HCT116 (cell line): Measurements from ENCODE around the gene P2RY12. TPM values are rescaled to one million over a fixed set of nuclear protein-coding genes. Genes with fewer than 3 reads are reported as not detected.

Experiments
- ATAC-seq: fragments of 200-7000 bp; cut with Tn5 transposase; 2 replicates; pipeline ENCODE4 v1.9.1; 2020; ENCODE audit warnings: mild to moderate bottlenecking, moderate library complexity
- BruUV-seq: library from RNA; stranded (reverse); fragments of 400-500 nt; replicated peaks from 2 replicates; lab custom pipeline; 2021; lab: Mats Ljungman, UMichigan
- CTCF ChIA-PET: fragments of 300-600 bp; sonication (Branson Sonifier 250); formaldehyde crosslinking; loops from one replicate; lab custom pipeline; 2021; ENCODE audit warnings: antibody characterized with exemption; lab: Charles Lee
- POLR2A ChIA-PET: fragments of 300-600, 350-600 bp; sonication (Branson Sonifier 250); formaldehyde crosslinking; loops from one replicate; lab custom pipeline; 2021; ENCODE audit warnings: antibody characterized with exemption; lab: Charles Lee
- RAD21 ChIA-PET, 2 experiments: fragments of 300-600 bp; sonication (Branson Sonifier 250); formaldehyde crosslinking; loops; one replicate each; lab custom pipeline; 2023; ENCODE audit warnings: low total read pairs in 2 of 2; ENCODE audit not compliant: uncharacterized antibody in 2 of 2, unreplicated experiment in 2 of 2, low non-redundant PET in 1 of 2; lab: Charles Lee
- DNase-seq: peaks from one replicate; pipeline ENCODE4 v3.0.0-alpha.2; 2010; ENCODE audit warnings: low read depth, low spot score
- H2AFZ ChIP-seq: fragments of 200-600 bp; shearing (Covaris generic), sonication (generic); 2 replicates; pipeline ENCODE4 v1.6.1; 2017; ENCODE audit warnings: low read depth, mixed run types, mixed read lengths, antibody characterized with exemption, low read length; ENCODE audit not compliant: poor library complexity, severe bottlenecking
- H3K27ac ChIP-seq: 2 replicates; pipeline ENCODE4 v1.5.1; 2012; ENCODE audit warnings: low read depth, low read length
- H3K27me3 ChIP-seq: fragments of 200-600 bp; sonication (generic); 2 replicates; pipeline ENCODE4 v1.6.1; 2016; ENCODE audit warnings: mixed run types, low read length, mixed read lengths; ENCODE audit not compliant: insufficient read depth
- H3K36me3 ChIP-seq, 2 experiments: fragments of 200-500 bp in 1 of 2; fragments of 200-600 bp in 1 of 2; sonication (Bioruptor generic) in 1 of 2; sonication (generic) in 1 of 2; 2 replicates each; pipeline versions ENCODE4 v1.5.1 to v1.6.1; 2014 to 2016; ENCODE audit warnings: low read length in 2 of 2, inconsistent platforms in 1 of 2, mixed read lengths in 1 of 2, mixed run types in 1 of 2; ENCODE audit not compliant: insufficient read depth in 2 of 2, control insufficient read depth in 1 of 2
- H3K4me1 ChIP-seq, 2 experiments: fragments of 200-600 bp in 1 of 2; sonication (generic) in 1 of 2; 2 replicates each; pipeline versions ENCODE4 v1.5.1 to v1.6.1; 2012 to 2017; ENCODE audit warnings: low read length in 2 of 2, inconsistent platforms in 1 of 2, mild to moderate bottlenecking in 1 of 2, mixed read lengths in 1 of 2, mixed run types in 1 of 2, moderate library complexity in 1 of 2; ENCODE audit not compliant: insufficient read depth in 2 of 2, control insufficient read depth in 1 of 2
- H3K4me2 ChIP-seq: fragments of 200-600 bp; sonication (generic); 2 replicates; pipeline ENCODE4 v1.6.1; 2017; ENCODE audit warnings: mixed run types, low read length, mixed read lengths
- H3K4me3 ChIP-seq, 2 experiments: fragments of 200-600 bp in 1 of 2; sonication (generic) in 1 of 2; replicated peaks in 1 of 2; 2 replicates each; pipeline ENCODE4 v1.5.1; 2011 to 2016; ENCODE audit warnings: low read length in 2 of 2, control low read depth in 1 of 2, low read depth in 1 of 2, mild to moderate bottlenecking in 1 of 2, mixed read lengths in 1 of 2, mixed run types in 1 of 2
- H3K79me2 ChIP-seq: fragments of 200-600 bp; sonication (generic); 2 replicates; pipeline ENCODE4 v1.6.1; 2017; ENCODE audit warnings: mild to moderate bottlenecking, mixed run types, low read length, moderate library complexity, mixed read lengths; ENCODE audit not compliant: insufficient read depth
- H3K9ac ChIP-seq: fragments of 200-600 bp; sonication (generic); 2 replicates; pipeline ENCODE4 v1.6.1; 2016; ENCODE audit warnings: low read length, mixed read lengths
- H3K9me2 ChIP-seq: fragments of 200-600 bp; sonication (generic), shearing (Covaris generic); 2 replicates; pipeline ENCODE4 v1.6.1; 2017; ENCODE audit warnings: mixed run types, mild to moderate bottlenecking, moderate library complexity; ENCODE audit not compliant: insufficient read depth
- H3K9me3 ChIP-seq, 2 experiments: fragments of 200-500 bp in 1 of 2; fragments of 200-600 bp in 1 of 2; sonication (Bioruptor generic) in 1 of 2; sonication (generic) in 1 of 2; 2 replicates each; pipeline ENCODE4 v1.6.1; 2014 to 2017; ENCODE audit warnings: low read length in 2 of 2, mixed read lengths in 2 of 2, inconsistent platforms in 1 of 2, low read depth in 1 of 2, mild to moderate bottlenecking in 1 of 2, mixed run types in 1 of 2, moderate library complexity in 1 of 2; ENCODE audit not compliant: control insufficient read depth in 1 of 2, insufficient read depth in 1 of 2
- H4K20me1 ChIP-seq: fragments of 200-600 bp; sonication (generic), shearing (Covaris generic); 2 replicates; pipeline ENCODE4 v1.6.1; 2017; ENCODE audit warnings: mixed run types, mild to moderate bottlenecking, moderate library complexity; ENCODE audit not compliant: insufficient read depth
- CTCF ChIP-seq, 3 experiments: fragments of 200-600 bp in 1 of 3; sonication (generic) in 1 of 3; IDR thresholded peaks in 2 of 3; conservative IDR thresholded peaks in 1 of 3; 2 replicates each; pipeline ENCODE4 v1.5.1; 2012 to 2017; ENCODE audit warnings: low read depth in 2 of 3, low read length in 2 of 3, antibody characterized with exemption in 1 of 3, borderline replicate concordance in 1 of 3, control low read depth in 1 of 3, mild to moderate bottlenecking in 1 of 3, mixed read lengths in 1 of 3, mixed run types in 1 of 3, moderate library complexity in 1 of 3; ENCODE audit not compliant: insufficient read depth in 1 of 3
- EGR1 ChIP-seq: IDR thresholded peaks from 2 replicates; pipeline ENCODE4 v1.6.1; 2012; ENCODE audit warnings: low read depth
- ELF1 ChIP-seq: IDR thresholded peaks from 2 replicates; pipeline ENCODE4 v1.6.1; 2012; ENCODE audit warnings: low read depth, borderline replicate concordance
- FOSL1 ChIP-seq: IDR thresholded peaks from 2 replicates; pipeline ENCODE4 v1.6.1; 2012; ENCODE audit warnings: low read depth
- MAX ChIP-seq: IDR thresholded peaks from 2 replicates; pipeline ENCODE4 v1.6.1; 2012
- POLR2A ChIP-seq: IDR thresholded peaks from 2 replicates; pipeline ENCODE4 v1.7.0; 2011; ENCODE audit warnings: borderline replicate concordance; ENCODE audit not compliant: insufficient read depth, insufficient read length; ENCODE audit errors: extremely low read depth
- POLR2AphosphoS5 ChIP-seq: IDR thresholded peaks from 2 replicates; pipeline ENCODE4 v1.6.1; 2011; ENCODE audit warnings: mild to moderate bottlenecking, low read depth, low read length, moderate library complexity
- SP1 ChIP-seq: IDR thresholded peaks from 2 replicates; pipeline ENCODE4 v1.6.1; 2012; ENCODE audit warnings: low read depth
- YY1 ChIP-seq: IDR thresholded peaks from 2 replicates; pipeline ENCODE4 v1.6.1; 2011; ENCODE audit warnings: low read length, low read depth, moderate library complexity, mild to moderate bottlenecking; ENCODE audit not compliant: insufficient replicate concordance; ENCODE audit errors: extremely low read depth
- ZFX ChIP-seq: fragments of 450-650 bp; IDR thresholded peaks from 2 replicates; pipeline ENCODE4 v1.6.1; 2017
- intact Hi-C: fragments of 100-400 bp; cut with micrococcal nuclease; formaldehyde crosslinking; loops from 2 replicates; pipeline ENCODE4 v1.10.0; 2022
- total RNA-seq: library from RNA; stranded (reverse); gene quantifications from one replicate; pipeline ENCODE4 v1.2.1, GENCODE V29; 2021; ENCODE audit not compliant: unreplicated experiment
- TF ChIP-seq, protein P1 (sequence below): IDR thresholded peaks from 2 replicates; pipeline ENCODE4 v1.6.1; 2011; ENCODE audit warnings: mild to moderate bottlenecking, low read length, moderate library complexity; ENCODE audit not compliant: insufficient replicate concordance; ENCODE audit errors: extremely low read depth
- TF ChIP-seq, protein P2 (sequence below): IDR thresholded peaks from 2 replicates; pipeline ENCODE4 v1.6.1; 2012; ENCODE audit warnings: low read depth

The P2RY12 gene
- total RNA-seq, 1 experiment from 2014 or later = not detected

GRCh38 chr3:151362751-151363174, 21.8 kb downstream of the P2RY12 start:
- DNase-seq (no peak), ATAC-seq (no peak)
- H3K9me2 ChIP-seq = no peaks in the 10 kb centered on the region
- no peak overlapping the region for H3K9ac ChIP-seq
- BruUV-seq = no TSS peak
- H3K4me2 ChIP-seq = no peak overlapping the region
- H3K9me3 ChIP-seq = no peaks in the 10 kb centered on the region
- no peak overlapping the region for H2AFZ ChIP-seq
- no peaks in the 10 kb centered on the region for H3K27me3 ChIP-seq
- ChIA-PET POLR2A (no interaction called here), RAD21 (no interaction called here), CTCF (no interaction called here)
- H3K36me3 ChIP-seq = no peaks in the 10 kb centered on the region
- H3K4me3 ChIP-seq = no peak overlapping the region
- intact Hi-C loops = no loop called here
- TF ChIP-seq FOSL1 (no peak), CTCF (IDR thresholded peaks at IDR 0.05 in 2 of 3, conservative IDR thresholded peaks at IDR 0.05 in 1 of 3; ENCODE audit: borderline replicate concordance in 1 of 3, insufficient read depth in 1 of 3, low read depth in 2 of 3, low read length in 2 of 3) (no peak), ELF1 (no peak)
- no peaks in the 10 kb centered on the region for H3K79me2 ChIP-seq
- H3K4me1 ChIP-seq = no peaks in the 10 kb centered on the region
- H3K27ac ChIP-seq = no peak overlapping the region
- H4K20me1 ChIP-seq = no peaks in the 10 kb centered on the region

GRCh38 chr3:151357463-151357850, 27.1 kb downstream of the P2RY12 start:
- H3K27me3 ChIP-seq = no peaks in the 10 kb centered on the region
- H3K9me3 ChIP-seq = no peaks in the 10 kb centered on the region
- ChIA-PET RAD21 (no interaction called here), CTCF (interaction anchor here (0.7 to 1.2 kb wide), 2 partner anchors 22 to 30 kb away, joined by 3 to 4 read pairs; no protein-coding TSS in a partner anchor), POLR2A (no interaction called here)
- no peak overlapping the region for H3K4me3 ChIP-seq
- DNase-seq (no peak), ATAC-seq (no peak)
- intact Hi-C loops = no loop called here
- H2AFZ ChIP-seq = no peak overlapping the region
- no peak overlapping the region for H3K4me2 ChIP-seq
- H3K9me2 ChIP-seq = no peaks in the 10 kb centered on the region
- no peaks in the 10 kb centered on the region for H3K79me2 ChIP-seq
- no peaks in the 10 kb centered on the region for H4K20me1 ChIP-seq
- H3K36me3 ChIP-seq = no peaks in the 10 kb centered on the region
- H3K4me1 ChIP-seq = no peaks in the 10 kb centered on the region
- no peak overlapping the region for H3K9ac ChIP-seq
- H3K27ac ChIP-seq = no peak overlapping the region
- no TSS peak for BruUV-seq
- TF ChIP-seq YY1 (no peak), ELF1 (no peak), SP1 (no peak), ZFX (no peak), POLR2AphosphoS5 (no peak), POLR2A (no peak), EGR1 (no peak), MAX (no peak)
- TF ChIP-seq, protein P1, sequence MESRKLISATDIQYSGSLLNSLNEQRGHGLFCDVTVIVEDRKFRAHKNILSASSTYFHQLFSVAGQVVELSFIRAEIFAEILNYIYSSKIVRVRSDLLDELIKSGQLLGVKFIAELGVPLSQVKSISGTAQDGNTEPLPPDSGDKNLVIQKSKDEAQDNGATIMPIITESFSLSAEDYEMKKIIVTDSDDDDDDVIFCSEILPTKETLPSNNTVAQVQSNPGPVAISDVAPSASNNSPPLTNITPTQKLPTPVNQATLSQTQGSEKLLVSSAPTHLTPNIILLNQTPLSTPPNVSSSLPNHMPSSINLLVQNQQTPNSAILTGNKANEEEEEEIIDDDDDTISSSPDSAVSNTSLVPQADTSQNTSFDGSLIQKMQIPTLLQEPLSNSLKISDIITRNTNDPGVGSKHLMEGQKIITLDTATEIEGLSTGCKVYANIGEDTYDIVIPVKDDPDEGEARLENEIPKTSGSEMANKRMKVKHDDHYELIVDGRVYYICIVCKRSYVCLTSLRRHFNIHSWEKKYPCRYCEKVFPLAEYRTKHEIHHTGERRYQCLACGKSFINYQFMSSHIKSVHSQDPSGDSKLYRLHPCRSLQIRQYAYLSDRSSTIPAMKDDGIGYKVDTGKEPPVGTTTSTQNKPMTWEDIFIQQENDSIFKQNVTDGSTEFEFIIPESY = no peak
- TF ChIP-seq, protein P2, sequence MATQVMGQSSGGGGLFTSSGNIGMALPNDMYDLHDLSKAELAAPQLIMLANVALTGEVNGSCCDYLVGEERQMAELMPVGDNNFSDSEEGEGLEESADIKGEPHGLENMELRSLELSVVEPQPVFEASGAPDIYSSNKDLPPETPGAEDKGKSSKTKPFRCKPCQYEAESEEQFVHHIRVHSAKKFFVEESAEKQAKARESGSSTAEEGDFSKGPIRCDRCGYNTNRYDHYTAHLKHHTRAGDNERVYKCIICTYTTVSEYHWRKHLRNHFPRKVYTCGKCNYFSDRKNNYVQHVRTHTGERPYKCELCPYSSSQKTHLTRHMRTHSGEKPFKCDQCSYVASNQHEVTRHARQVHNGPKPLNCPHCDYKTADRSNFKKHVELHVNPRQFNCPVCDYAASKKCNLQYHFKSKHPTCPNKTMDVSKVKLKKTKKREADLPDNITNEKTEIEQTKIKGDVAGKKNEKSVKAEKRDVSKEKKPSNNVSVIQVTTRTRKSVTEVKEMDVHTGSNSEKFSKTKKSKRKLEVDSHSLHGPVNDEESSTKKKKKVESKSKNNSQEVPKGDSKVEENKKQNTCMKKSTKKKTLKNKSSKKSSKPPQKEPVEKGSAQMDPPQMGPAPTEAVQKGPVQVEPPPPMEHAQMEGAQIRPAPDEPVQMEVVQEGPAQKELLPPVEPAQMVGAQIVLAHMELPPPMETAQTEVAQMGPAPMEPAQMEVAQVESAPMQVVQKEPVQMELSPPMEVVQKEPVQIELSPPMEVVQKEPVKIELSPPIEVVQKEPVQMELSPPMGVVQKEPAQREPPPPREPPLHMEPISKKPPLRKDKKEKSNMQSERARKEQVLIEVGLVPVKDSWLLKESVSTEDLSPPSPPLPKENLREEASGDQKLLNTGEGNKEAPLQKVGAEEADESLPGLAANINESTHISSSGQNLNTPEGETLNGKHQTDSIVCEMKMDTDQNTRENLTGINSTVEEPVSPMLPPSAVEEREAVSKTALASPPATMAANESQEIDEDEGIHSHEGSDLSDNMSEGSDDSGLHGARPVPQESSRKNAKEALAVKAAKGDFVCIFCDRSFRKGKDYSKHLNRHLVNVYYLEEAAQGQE = no peak
